GM12878 (cell line): ENCODE data around the gene FAF1. TPM values are rescaled to one million over a fixed set of nuclear protein-coding genes. Genes with fewer than 3 reads are reported as not detected.

Experiments used
- ATAC-seq: fragments of 200-7000 bp; cut with Tn5 transposase; 3 replicates; pipeline ENCODE4 v1.9.1; 2020; ENCODE audit warnings: mild to moderate bottlenecking, moderate library complexity
- BruUV-seq: library from RNA; stranded (reverse); fragments of 400-500 nt; replicated peaks from 2 replicates; lab custom pipeline; 2021; lab: Mats Ljungman, UMichigan
- CTCF ChIA-PET: fragments of 300-600 bp; sonication (Branson Sonifier 250); formaldehyde crosslinking; extraction: SDS; loops from one replicate; lab custom pipeline; 2021; ENCODE audit warnings: inconsistent platforms; lab: Yijun Ruan, JAX
- POLR2A ChIA-PET: fragments of 350-600 bp; formaldehyde crosslinking; extraction: SDS; loops from one replicate; lab custom pipeline; 2021; ENCODE audit warnings: inconsistent platforms; lab: Charles Lee
- RAD21 ChIA-PET: fragments of 300-600 bp; sonication (Branson Sonifier 250); formaldehyde crosslinking; loops from one replicate; lab custom pipeline; 2023; ENCODE audit warnings: antibody characterized with exemption; ENCODE audit not compliant: unreplicated experiment; lab: Charles Lee
- SMC1A ChIA-PET: fragments of 300-600 bp; sonication (Branson Sonifier 250); formaldehyde crosslinking; loops from one replicate; lab custom pipeline; 2023; ENCODE audit not compliant: unreplicated experiment, uncharacterized antibody; lab: Charles Lee
- DNase-seq: peaks from one replicate; pipeline ENCODE4 v3.0.0-alpha.2; 2011; ENCODE audit warnings: low read depth, low spot score
- FAIRE-seq: peaks from 3 replicates; lab custom pipeline; 2011; peaks lifted over from hg19 to GRCh38; lab: Jason Lieb, UNC
- H2AFZ ChIP-seq: 2 replicates; pipeline ENCODE4 v1.6.0; 2011; ENCODE audit warnings: low read depth, low read length, control low read depth; ENCODE audit not compliant: control insufficient read depth
- H3K27ac ChIP-seq: 2 replicates; pipeline ENCODE4 v1.5.1; 2011; ENCODE audit warnings: control low read depth; ENCODE audit not compliant: control insufficient read depth, insufficient read depth
- H3K27me3 ChIP-seq, 2 experiments: replicated peaks in 1 of 2; 2 replicates each; pipeline versions ENCODE4 v1.6.0 to v1.6.1; 2011; ENCODE audit warnings: low read length in 1 of 2; ENCODE audit not compliant: control insufficient read depth in 2 of 2, insufficient read depth in 2 of 2
- H3K36me3 ChIP-seq, 2 experiments: 2 replicates each; pipeline ENCODE4 v1.5.1; 2011; ENCODE audit warnings: low read length in 1 of 2; ENCODE audit not compliant: control insufficient read depth in 2 of 2, insufficient read depth in 2 of 2
- H3K4me1 ChIP-seq: 2 replicates; pipeline ENCODE4 v1.6.1; 2011; ENCODE audit warnings: mild to moderate bottlenecking, low read length, moderate library complexity, mixed read lengths; ENCODE audit not compliant: control insufficient read depth, insufficient read depth
- H3K4me2 ChIP-seq: 2 replicates; pipeline ENCODE4 v1.6.0; 2011; ENCODE audit warnings: control low read depth; ENCODE audit not compliant: control insufficient read depth, insufficient read depth
- H3K4me3 ChIP-seq: fragments of 200-600 bp; sonication (generic); 2 replicates; pipeline ENCODE4 v1.5.1; 2016
- H3K79me2 ChIP-seq: 2 replicates; pipeline ENCODE4 v1.6.0; 2011; ENCODE audit warnings: low read length; ENCODE audit not compliant: control insufficient read depth, insufficient read depth
- H3K9ac ChIP-seq: 2 replicates; pipeline ENCODE4 v1.8.0; 2011; ENCODE audit warnings: low read length, control low read depth, mixed read lengths; ENCODE audit not compliant: control insufficient read depth, insufficient read depth
- H3K9me3 ChIP-seq: replicated peaks from 3 replicates; pipeline ENCODE4 v1.5.1; 2011; ENCODE audit warnings: mild to moderate bottlenecking, low read length; ENCODE audit not compliant: control insufficient read depth, insufficient read depth
- H4K20me1 ChIP-seq: 2 replicates; pipeline ENCODE4 v1.6.0; 2011; ENCODE audit not compliant: control insufficient read depth, insufficient read depth
- CBFB ChIP-seq: IDR thresholded peaks from 2 replicates; pipeline ENCODE4 v1.6.1; 2016; ENCODE audit warnings: antibody characterized with exemption, low read depth
- CHD1 ChIP-seq: IDR thresholded peaks from 2 replicates; pipeline ENCODE4 v1.6.1; 2012; ENCODE audit warnings: low read depth, low read length, improper control_type of control experiment
- EED ChIP-seq: sonication (generic); IDR thresholded peaks from 2 replicates; pipeline ENCODE4 v1.6.1; 2016; ENCODE audit warnings: antibody characterized with exemption, low read depth
- LARP7 ChIP-seq: fragments of 450-650 bp; IDR thresholded peaks from 2 replicates; pipeline ENCODE4 v1.6.1; 2017; ENCODE audit warnings: mild to moderate bottlenecking
- MEF2B ChIP-seq: fragments of 450-650 bp; IDR thresholded peaks from 2 replicates; pipeline ENCODE4 v1.6.1; 2018; ENCODE audit warnings: mild to moderate bottlenecking, moderate library complexity; ENCODE audit not compliant: partially characterized antibody, poor library complexity, severe bottlenecking
- MTA2 ChIP-seq: fragments of 450-650 bp; IDR thresholded peaks from 2 replicates; pipeline ENCODE4 v1.6.1; 2016; ENCODE audit warnings: low read depth, mild to moderate bottlenecking, moderate library complexity
- MXI1 ChIP-seq: fragments of 150-350 bp; IDR thresholded peaks from 2 replicates; pipeline ENCODE4 v1.6.1; 2011; ENCODE audit warnings: low read depth, mild to moderate bottlenecking, inconsistent platforms, low read length, improper control_type of control experiment
- MYC ChIP-seq: IDR thresholded peaks from 2 replicates; pipeline ENCODE4 v1.6.1; 2011; ENCODE audit warnings: mild to moderate bottlenecking, low read length, moderate library complexity, inconsistent platforms; ENCODE audit not compliant: insufficient read depth, insufficient replicate concordance, insufficient read length, severe bottlenecking
- NFYA ChIP-seq: IDR thresholded peaks from 2 replicates; pipeline ENCODE4 v1.6.1; 2011; ENCODE audit warnings: low read depth, mild to moderate bottlenecking, low read length, improper control_type of control experiment, borderline replicate concordance
- NFYB ChIP-seq: IDR thresholded peaks from 2 replicates; pipeline ENCODE4 v1.6.1; 2011; ENCODE audit warnings: low read depth, mild to moderate bottlenecking, low read length, improper control_type of control experiment, moderate library complexity; ENCODE audit not compliant: insufficient read depth
- NR2C1 ChIP-seq: fragments of 450-650 bp; IDR thresholded peaks from 2 replicates; pipeline ENCODE4 v1.6.1; 2017; ENCODE audit warnings: antibody characterized with exemption, mild to moderate bottlenecking, moderate library complexity
- NR2F1 ChIP-seq: fragments of 450-650 bp; conservative IDR thresholded peaks from 2 replicates; pipeline ENCODE4 v1.6.1; 2017; ENCODE audit warnings: mild to moderate bottlenecking
- RAD21 ChIP-seq: IDR thresholded peaks from 2 replicates; pipeline ENCODE4 v1.6.1; 2011; ENCODE audit warnings: mild to moderate bottlenecking, low read depth, low read length, moderate library complexity; ENCODE audit not compliant: insufficient read depth
- SIN3A ChIP-seq: IDR thresholded peaks from 2 replicates; pipeline ENCODE4 v1.6.1; 2012; ENCODE audit warnings: low read depth, low read length, improper control_type of control experiment
- TARDBP ChIP-seq: IDR thresholded peaks from 2 replicates; pipeline ENCODE4 v1.6.1; 2016; ENCODE audit warnings: borderline replicate concordance
- WRNIP1 ChIP-seq: IDR thresholded peaks from 2 replicates; pipeline ENCODE4 v1.6.1; 2011; ENCODE audit warnings: low read depth, low read length, improper control_type of control experiment, borderline replicate concordance
- ZNF207 ChIP-seq: fragments of 450-650 bp; IDR thresholded peaks from 2 replicates; pipeline ENCODE4 v1.6.1; 2014; ENCODE audit warnings: antibody characterized with exemption, mild to moderate bottlenecking, borderline replicate concordance
- WGBS: methylation state at CpG from one replicate; pipeline ENCODE4 v1.1.6; 2016; ENCODE audit warnings: low lambda C conversion rate; ENCODE audit not compliant: insufficient replicate concordance, insufficient coverage; ENCODE audit errors: missing lambda C conversion rate; 5-methylcytosine and 5-hydroxymethylcytosine counted together
- in situ Hi-C: fragments of 300-500 bp; cut with MboI; formaldehyde crosslinking; loops from 9 replicates; pipeline ENCODE4 v1.14.3; 2018; ENCODE audit warnings: mixed read lengths
- intact Hi-C: fragments of 100-400 bp; cut with micrococcal nuclease; formaldehyde crosslinking; loops from one replicate; pipeline ENCODE4 v1.14.2; 2022; ENCODE audit not compliant: unreplicated experiment
- polyA plus RNA-seq, 11 experiments: library from polyadenylated mRNA; depleted of rRNA in 4 of 11; unstranded in 6 of 11; stranded (reverse) in 5 of 11; fragments of >200 nt; fragmentation: Nextera tagmentation in 4 of 11; fragmentation: Illumina TruSeq in 1 of 11; extraction: Ambion mirVana in 4 of 11; extraction: Trizol in 1 of 11; gene quantifications; 1 replicate in 1 of 11; 2 replicates in 10 of 11; pipeline versions ENCODE4 v1.2.1 to v1.2.3, GENCODE V29; 2011 to 2016; ENCODE audit warnings: inconsistent platforms in 2 of 11, missing spikeins in 2 of 11, low read depth in 1 of 11
- total RNA-seq, 4 experiments: library from RNA; depleted of rRNA in 3 of 4; stranded (reverse); fragments of >200 nt in 3 of 4; fragmentation: Illumina TruSeq in 1 of 4; extraction: Trizol in 1 of 4; gene quantifications; 2 replicates each; pipeline versions ENCODE4 v1.2.1 to v1.2.3, GENCODE V29; 2013 to 2021
- TF ChIP-seq, protein P1 (sequence below): fragments of 450-650 bp; IDR thresholded peaks from 2 replicates; pipeline ENCODE4 v1.6.1; 2016; ENCODE audit warnings: mild to moderate bottlenecking, moderate library complexity, borderline replicate concordance
- TF ChIP-seq, protein P2 (sequence below): IDR thresholded peaks from 2 replicates; pipeline ENCODE4 v1.6.1; 2011; ENCODE audit warnings: borderline replicate concordance, low read depth, mild to moderate bottlenecking, moderate library complexity, mixed read lengths, low read length; ENCODE audit not compliant: insufficient read depth; ENCODE audit errors: extremely low read length
- TF ChIP-seq, protein P3 (sequence below): fragments of 450-650 bp; IDR thresholded peaks from 2 replicates; pipeline ENCODE4 v1.6.1; 2017; ENCODE audit warnings: borderline replicate concordance

Gene FAF1
- total and polyA plus RNA-seq, 10 of the 15 experiments (the other 5 are each of a cell fraction or from before 2014, with no cell fraction given), result 8.6 to 54.5 (median 23.7) TPM

DNA sequence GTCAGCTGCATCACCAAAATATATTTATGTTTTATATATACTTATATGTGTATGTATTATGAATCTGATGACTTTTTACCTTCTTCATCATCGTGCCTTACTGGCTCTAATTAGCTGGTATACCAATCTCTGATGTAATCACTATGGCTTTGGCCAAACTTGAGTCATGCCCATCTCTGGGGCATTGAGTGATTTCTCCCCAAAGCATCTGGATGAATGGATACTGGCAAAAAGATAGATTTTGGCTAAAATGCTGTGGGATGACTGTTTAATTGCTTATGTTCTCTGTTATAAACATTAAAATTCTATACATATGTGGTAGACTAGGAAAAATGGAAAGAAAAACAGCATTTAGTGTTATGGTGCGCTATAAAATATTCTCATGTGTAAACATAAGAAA, 29.6 kb upstream of the FAF1 start:
- in situ Hi-C loops (no loop called here), intact Hi-C loops (no loop called here)
- ChIA-PET CTCF (no interaction called here), RAD21 (no interaction called here), SMC1A (no interaction called here), POLR2A (no interaction called here)
- FAIRE-seq (no peak), ATAC-seq (no peak), DNase-seq (no peak)
- Histone ChIP-seq H2AFZ (no peak overlapping the region), H3K9me3 (no peaks in the 10 kb centered on the region; the same call in 2 of the 3 replicates), H3K4me3 (no peak overlapping the region), H3K27me3 (no peaks in the 10 kb centered on the region), H3K4me2 (no peak overlapping the region), H3K9ac (no peak overlapping the region), H3K27ac (no peak overlapping the region), H4K20me1 (no peaks in the 10 kb centered on the region), H3K4me1 (peaks cover 6% of the 10 kb centered on the region; the same call in 1 of the 2 replicates), H3K36me3 (no peaks in the 10 kb centered on the region), H3K79me2 (peaks cover 5% of the 10 kb centered on the region)
- no TSS peak for BruUV-seq
- TF ChIP-seq NR2F1 (no peak), SIN3A (no peak), EED (no peak), CHD1 (no peak), NFYA (no peak), WRNIP1 (no peak), MTA2 (no peak), MYC (no peak), CBFB (no peak), NFYB (no peak), MXI1 (no peak), MEF2B (no peak), LARP7 (no peak), TARDBP (no peak), RAD21 (no peak), NR2C1 (no peak), ZNF207 (no peak)
- TF ChIP-seq, protein P1, sequence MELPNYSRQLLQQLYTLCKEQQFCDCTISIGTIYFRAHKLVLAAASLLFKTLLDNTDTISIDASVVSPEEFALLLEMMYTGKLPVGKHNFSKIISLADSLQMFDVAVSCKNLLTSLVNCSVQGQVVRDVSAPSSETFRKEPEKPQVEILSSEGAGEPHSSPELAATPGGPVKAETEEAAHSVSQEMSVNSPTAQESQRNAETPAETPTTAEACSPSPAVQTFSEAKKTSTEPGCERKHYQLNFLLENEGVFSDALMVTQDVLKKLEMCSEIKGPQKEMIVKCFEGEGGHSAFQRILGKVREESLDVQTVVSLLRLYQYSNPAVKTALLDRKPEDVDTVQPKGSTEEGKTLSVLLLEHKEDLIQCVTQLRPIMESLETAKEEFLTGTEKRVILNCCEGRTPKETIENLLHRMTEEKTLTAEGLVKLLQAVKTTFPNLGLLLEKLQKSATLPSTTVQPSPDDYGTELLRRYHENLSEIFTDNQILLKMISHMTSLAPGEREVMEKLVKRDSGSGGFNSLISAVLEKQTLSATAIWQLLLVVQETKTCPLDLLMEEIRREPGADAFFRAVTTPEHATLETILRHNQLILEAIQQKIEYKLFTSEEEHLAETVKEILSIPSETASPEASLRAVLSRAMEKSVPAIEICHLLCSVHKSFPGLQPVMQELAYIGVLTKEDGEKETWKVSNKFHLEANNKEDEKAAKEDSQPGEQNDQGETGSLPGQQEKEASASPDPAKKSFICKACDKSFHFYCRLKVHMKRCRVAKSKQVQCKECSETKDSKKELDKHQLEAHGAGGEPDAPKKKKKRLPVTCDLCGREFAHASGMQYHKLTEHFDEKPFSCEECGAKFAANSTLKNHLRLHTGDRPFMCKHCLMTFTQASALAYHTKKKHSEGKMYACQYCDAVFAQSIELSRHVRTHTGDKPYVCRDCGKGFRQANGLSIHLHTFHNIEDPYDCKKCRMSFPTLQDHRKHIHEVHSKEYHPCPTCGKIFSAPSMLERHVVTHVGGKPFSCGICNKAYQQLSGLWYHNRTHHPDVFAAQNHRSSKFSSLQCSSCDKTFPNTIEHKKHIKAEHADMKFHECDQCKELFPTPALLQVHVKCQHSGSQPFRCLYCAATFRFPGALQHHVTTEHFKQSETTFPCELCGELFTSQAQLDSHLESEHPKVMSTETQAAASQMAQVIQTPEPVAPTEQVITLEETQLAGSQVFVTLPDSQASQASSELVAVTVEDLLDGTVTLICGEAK, result no peak
- TF ChIP-seq, protein P2, sequence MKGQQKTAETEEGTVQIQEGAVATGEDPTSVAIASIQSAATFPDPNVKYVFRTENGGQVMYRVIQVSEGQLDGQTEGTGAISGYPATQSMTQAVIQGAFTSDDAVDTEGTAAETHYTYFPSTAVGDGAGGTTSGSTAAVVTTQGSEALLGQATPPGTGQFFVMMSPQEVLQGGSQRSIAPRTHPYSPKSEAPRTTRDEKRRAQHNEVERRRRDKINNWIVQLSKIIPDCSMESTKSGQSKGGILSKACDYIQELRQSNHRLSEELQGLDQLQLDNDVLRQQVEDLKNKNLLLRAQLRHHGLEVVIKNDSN, result no peak
- TF ChIP-seq, protein P3, sequence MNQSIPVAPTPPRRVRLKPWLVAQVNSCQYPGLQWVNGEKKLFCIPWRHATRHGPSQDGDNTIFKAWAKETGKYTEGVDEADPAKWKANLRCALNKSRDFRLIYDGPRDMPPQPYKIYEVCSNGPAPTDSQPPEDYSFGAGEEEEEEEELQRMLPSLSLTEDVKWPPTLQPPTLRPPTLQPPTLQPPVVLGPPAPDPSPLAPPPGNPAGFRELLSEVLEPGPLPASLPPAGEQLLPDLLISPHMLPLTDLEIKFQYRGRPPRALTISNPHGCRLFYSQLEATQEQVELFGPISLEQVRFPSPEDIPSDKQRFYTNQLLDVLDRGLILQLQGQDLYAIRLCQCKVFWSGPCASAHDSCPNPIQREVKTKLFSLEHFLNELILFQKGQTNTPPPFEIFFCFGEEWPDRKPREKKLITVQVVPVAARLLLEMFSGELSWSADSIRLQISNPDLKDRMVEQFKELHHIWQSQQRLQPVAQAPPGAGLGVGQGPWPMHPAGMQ, result no peak
- 100% methylated on average over 2 of the region's 2 CpGs for WGBS
